GM12878 (cell line): ENCODE measurements around the gene INO80. TPM values are rescaled to one million over a fixed set of nuclear protein-coding genes. Genes with fewer than 3 reads are reported as not detected.

Source experiments
- ATAC-seq: fragments of 200-7000 bp; cut with Tn5 transposase; 3 replicates; pipeline ENCODE4 v1.9.1; 2020; ENCODE audit warnings: mild to moderate bottlenecking, moderate library complexity
- BruUV-seq: library from RNA; stranded (reverse); fragments of 400-500 nt; replicated peaks from 2 replicates; lab custom pipeline; 2021; lab: Mats Ljungman, UMichigan
- CTCF ChIA-PET: fragments of 300-600 bp; sonication (Branson Sonifier 250); formaldehyde crosslinking; extraction: SDS; loops from one replicate; lab custom pipeline; 2021; ENCODE audit warnings: inconsistent platforms; lab: Yijun Ruan, JAX
- POLR2A ChIA-PET: fragments of 350-600 bp; formaldehyde crosslinking; extraction: SDS; loops from one replicate; lab custom pipeline; 2021; ENCODE audit warnings: inconsistent platforms; lab: Charles Lee
- RAD21 ChIA-PET: fragments of 300-600 bp; sonication (Branson Sonifier 250); formaldehyde crosslinking; loops from one replicate; lab custom pipeline; 2023; ENCODE audit warnings: antibody characterized with exemption; ENCODE audit not compliant: unreplicated experiment; lab: Charles Lee
- SMC1A ChIA-PET: fragments of 300-600 bp; sonication (Branson Sonifier 250); formaldehyde crosslinking; loops from one replicate; lab custom pipeline; 2023; ENCODE audit not compliant: unreplicated experiment, uncharacterized antibody; lab: Charles Lee
- DNase-seq: peaks from one replicate; pipeline ENCODE4 v3.0.0-alpha.2; 2011; ENCODE audit warnings: low read depth, low spot score
- FAIRE-seq: peaks from 3 replicates; lab custom pipeline; 2011; peaks lifted over from hg19 to GRCh38; lab: Jason Lieb, UNC
- H2AFZ ChIP-seq: 2 replicates; pipeline ENCODE4 v1.6.0; 2011; ENCODE audit warnings: low read depth, low read length, control low read depth; ENCODE audit not compliant: control insufficient read depth
- H3K27ac ChIP-seq: 2 replicates; pipeline ENCODE4 v1.5.1; 2011; ENCODE audit warnings: control low read depth; ENCODE audit not compliant: control insufficient read depth, insufficient read depth
- H3K27me3 ChIP-seq, 2 experiments: replicated peaks in 1 of 2; 2 replicates each; pipeline versions ENCODE4 v1.6.0 to v1.6.1; 2011; ENCODE audit warnings: low read length in 1 of 2; ENCODE audit not compliant: control insufficient read depth in 2 of 2, insufficient read depth in 2 of 2
- H3K36me3 ChIP-seq, 2 experiments: 2 replicates each; pipeline ENCODE4 v1.5.1; 2011; ENCODE audit warnings: low read length in 1 of 2; ENCODE audit not compliant: control insufficient read depth in 2 of 2, insufficient read depth in 2 of 2
- H3K4me1 ChIP-seq: 2 replicates; pipeline ENCODE4 v1.6.1; 2011; ENCODE audit warnings: mild to moderate bottlenecking, low read length, moderate library complexity, mixed read lengths; ENCODE audit not compliant: control insufficient read depth, insufficient read depth
- H3K4me2 ChIP-seq: 2 replicates; pipeline ENCODE4 v1.6.0; 2011; ENCODE audit warnings: control low read depth; ENCODE audit not compliant: control insufficient read depth, insufficient read depth
- H3K4me3 ChIP-seq: fragments of 200-600 bp; sonication (generic); 2 replicates; pipeline ENCODE4 v1.5.1; 2016
- H3K79me2 ChIP-seq: 2 replicates; pipeline ENCODE4 v1.6.0; 2011; ENCODE audit warnings: low read length; ENCODE audit not compliant: control insufficient read depth, insufficient read depth
- H3K9ac ChIP-seq: 2 replicates; pipeline ENCODE4 v1.8.0; 2011; ENCODE audit warnings: low read length, control low read depth, mixed read lengths; ENCODE audit not compliant: control insufficient read depth, insufficient read depth
- H3K9me3 ChIP-seq: replicated peaks from 3 replicates; pipeline ENCODE4 v1.5.1; 2011; ENCODE audit warnings: mild to moderate bottlenecking, low read length; ENCODE audit not compliant: control insufficient read depth, insufficient read depth
- H4K20me1 ChIP-seq: 2 replicates; pipeline ENCODE4 v1.6.0; 2011; ENCODE audit not compliant: control insufficient read depth, insufficient read depth
- ATF3 ChIP-seq: IDR thresholded peaks from 2 replicates; pipeline ENCODE4 v1.6.1; 2011; ENCODE audit warnings: low read depth, mild to moderate bottlenecking, low read length, moderate library complexity, borderline replicate concordance; ENCODE audit errors: extremely low read depth
- E2F4 ChIP-seq: IDR thresholded peaks from 2 replicates; pipeline ENCODE4 v1.6.1; 2012; ENCODE audit warnings: low read depth, low read length, improper control_type of control experiment
- PAX5 ChIP-seq: IDR thresholded peaks from 2 replicates; pipeline ENCODE4 v1.6.1; 2011; ENCODE audit warnings: low read depth, low read length, borderline replicate concordance
- ZNF274 ChIP-seq: IDR thresholded peaks from one replicate; pipeline ENCODE4 v1.8.0; 2011; ENCODE audit not compliant: insufficient read length, insufficient read depth
- WGBS: methylation state at CpG from one replicate; pipeline ENCODE4 v1.1.6; 2016; ENCODE audit warnings: low lambda C conversion rate; ENCODE audit not compliant: insufficient replicate concordance, insufficient coverage; ENCODE audit errors: missing lambda C conversion rate; 5-methylcytosine and 5-hydroxymethylcytosine counted together
- in situ Hi-C: fragments of 300-500 bp; cut with MboI; formaldehyde crosslinking; loops from 9 replicates; pipeline ENCODE4 v1.14.3; 2018; ENCODE audit warnings: mixed read lengths
- intact Hi-C: fragments of 100-400 bp; cut with micrococcal nuclease; formaldehyde crosslinking; loops from one replicate; pipeline ENCODE4 v1.14.2; 2022; ENCODE audit not compliant: unreplicated experiment
- polyA plus RNA-seq, 11 experiments: library from polyadenylated mRNA; depleted of rRNA in 4 of 11; unstranded in 6 of 11; stranded (reverse) in 5 of 11; fragments of >200 nt; fragmentation: Nextera tagmentation in 4 of 11; fragmentation: Illumina TruSeq in 1 of 11; extraction: Ambion mirVana in 4 of 11; extraction: Trizol in 1 of 11; gene quantifications; 1 replicate in 1 of 11; 2 replicates in 10 of 11; pipeline versions ENCODE4 v1.2.1 to v1.2.3, GENCODE V29; 2011 to 2016; ENCODE audit warnings: inconsistent platforms in 2 of 11, missing spikeins in 2 of 11, low read depth in 1 of 11
- total RNA-seq, 4 experiments: library from RNA; depleted of rRNA in 3 of 4; stranded (reverse); fragments of >200 nt in 3 of 4; fragmentation: Illumina TruSeq in 1 of 4; extraction: Trizol in 1 of 4; gene quantifications; 2 replicates each; pipeline versions ENCODE4 v1.2.1 to v1.2.3, GENCODE V29; 2013 to 2021

Gene INO80
- total and polyA plus RNA-seq, 10 of the 15 experiments (the other 5 are each of a cell fraction or from before 2014, with no cell fraction given), result 4.5 to 25.0 (median 14.2) TPM

GRCh38 chr15:40992825-40993224 is 123.3 kb downstream of the INO80 start (continued):
- TF ChIP-seq ATF3 (no peak), PAX5 (no peak), E2F4 (no peak)

- Histone ChIP-seq H3K4me1 (no peaks in the 10 kb centered on the region), H3K4me2 (no peak overlapping the region), H2AFZ (no peak overlapping the region), H3K27me3 (no peaks in the 10 kb centered on the region), H3K4me3 (no peak overlapping the region), H3K36me3 (peaks cover 4 to 17% of the 10 kb centered on the region in 2 experiments; a peak in 3 of 4 replicates), H4K20me1 (no peaks in the 10 kb centered on the region), H3K9ac (no peak overlapping the region)
- ChIA-PET POLR2A (no interaction called here), RAD21 (interaction anchor here (0.6 to 1.0 kb wide), 2 partner anchors 14 to 378 kb away, joined by 3 read pairs; no protein-coding TSS in a partner anchor)
- no peak for ATAC-seq
- in situ Hi-C loops, result no loop called here
- no peak for TF ChIP-seq ZNF274
- TF ChIP-seq, all 136 proteins: peak for 0
- no peak for FAIRE-seq
- ChIA-PET CTCF (interaction anchor here (1.3 kb wide), 1 partner anchor 77 kb away, joined by 3 read pairs; no protein-coding TSS in a partner anchor), SMC1A (no interaction called here)
- Histone ChIP-seq H3K27ac (no peak overlapping the region), H3K9me3 (no peaks in the 10 kb centered on the region), H3K79me2 (no peaks in the 10 kb centered on the region)
- BruUV-seq, result TSS peak; percentile 4
- WGBS, result 100% methylated on average over 1 of the region's 1 CpG
- intact Hi-C loops, result no loop called here
- DNase-seq, result no peak
Observed at GRCh38 chr15:40992241-40992741, 123.8 kb downstream of the INO80 start.
